Naive thymus-derived CD8-positive, alpha-beta T cell (primary cell): ENCODE data around the gene RHOF. TPM values are rescaled to one million over a fixed set of nuclear protein-coding genes. Genes with fewer than 3 reads are reported as not detected.

Source experiments
- ATAC-seq, 2 donors: fragments of 150-1000 bp; cut with Tn5 transposase in 1 of 2; sonication (Bioruptor Pico), chemical (Tn5 transposase) in 1 of 2; 1 replicate in 1 of 2; 2 replicates in 1 of 2; pipeline ENCODE4 v1.10.0; 2021; ENCODE audit warnings: mild to moderate bottlenecking in 2 of 2, moderate library complexity in 2 of 2
- POLR2A ChIA-PET: fragments of 350-600 bp; sonication (Branson Sonifier 250); formaldehyde crosslinking; loops from one replicate; lab custom pipeline; 2021; ENCODE audit warnings: antibody characterized with exemption; lab: Charles Lee
- DNase-seq, 10 donors: peaks; one replicate each; pipeline versions ENCODE4 v3.0.0 to v3.0.0-alpha.2; 2020 to 2022
- H3K27ac Mint-ChIP-seq, 10 donors: one replicate each; pipeline ENCODE4 v1.8.0; 2020 to 2022; ENCODE audit warnings: mild to moderate bottlenecking in 10 of 10, mixed read lengths in 10 of 10, moderate library complexity in 4 of 10, inconsistent platforms in 1 of 10
- H3K27me3 Mint-ChIP-seq, 5 donors: one replicate each; pipeline ENCODE4 v1.8.0; 2021 to 2022; ENCODE audit warnings: mixed read lengths in 5 of 5
- H3K36me3 Mint-ChIP-seq, 3 donors: one replicate each; pipeline ENCODE4 v1.8.0; 2020 to 2022; ENCODE audit warnings: mixed read lengths in 3 of 3, mild to moderate bottlenecking in 2 of 3, inconsistent platforms in 1 of 3
- H3K4me1 Mint-ChIP-seq, 4 donors: one replicate each; pipeline ENCODE4 v1.8.0; 2021 to 2022; ENCODE audit warnings: mixed read lengths in 4 of 4
- H3K4me3 Mint-ChIP-seq, 10 donors: one replicate each; pipeline ENCODE4 v1.8.0; 2020 to 2022; ENCODE audit warnings: mild to moderate bottlenecking in 10 of 10, mixed read lengths in 10 of 10, moderate library complexity in 6 of 10, inconsistent platforms in 1 of 10
- H3K9me3 Mint-ChIP-seq, 9 donors: one replicate each; pipeline ENCODE4 v1.8.0; 2020 to 2022; ENCODE audit warnings: mixed read lengths in 9 of 9, mild to moderate bottlenecking in 3 of 9, inconsistent platforms in 1 of 9, moderate library complexity in 1 of 9
- polyA plus RNA-seq, 3 donors: library from polyadenylated mRNA; unstranded; fragments of 300-500 nt; fragmentation: Illumina TruSeq; gene quantifications; one replicate each; pipeline ENCODE4 v1.2.3, GENCODE V29; 2021
- total RNA-seq, 8 experiments: library from RNA in 2 of 8; stranded (reverse) in 2 of 8; gene quantifications; one replicate each; pipeline ENCODE4 v1.2.3 and lab custom pipeline; 2021 to 2026

The RHOF gene
- total and polyA plus RNA-seq, 5 experiments from 2014 or later: 79.9 to 178 (median 101) TPM

GRCh38 chr12:121802485-121802842 is 9.0 kb upstream of the RHOF start:
- no peak for DNase-seq
- Mint-ChIP-seq H3K27ac (peak overlapping the region; percentile 99 to 100 (median 99)), H3K4me3 (peak overlapping the region; percentile 90 to 100 (median 96)), H3K36me3 (peaks cover 5 to 34% (median 6%) of the 10 kb centered on the region in 3 donors), H3K9me3 (peaks cover 0 to 2% (median 0%) of the 10 kb centered on the region in 9 donors), H3K4me1 (peaks cover 34 to 46% (median 38%) of the 10 kb centered on the region in 4 donors), H3K27me3 (no peaks in the 10 kb centered on the region)
- ATAC-seq: no peak
- POLR2A ChIA-PET: interaction anchor here (0.8 to 37.3 kb wide), 24 partner anchors 2 to 562 kb away, joined by 3 to 2517 read pairs (median 5); partner anchors contain the start of genes DIABLO, MLXIP, PSMD9 and RHOF

- peaks cover 5 to 33% (median 6%) of the 10 kb centered on the region in 3 donors for H3K36me3 Mint-ChIP-seq
- peak overlapping the region; percentile 99 to 100 (median 99) for H3K27ac Mint-ChIP-seq
- POLR2A ChIA-PET: interaction anchor here (0.5 to 37.3 kb wide), 29 partner anchors 3 to 1509 kb away, joined by 3 to 2517 read pairs (median 5); partner anchors contain the start of genes DIABLO, KNTC1, MLXIP and MPHOSPH9
- peaks cover 0 to 2% (median 0%) of the 10 kb centered on the region in 9 donors for H3K9me3 Mint-ChIP-seq
- H3K27me3 Mint-ChIP-seq: no peaks in the 10 kb centered on the region
- DNase-seq (peak in 9 of 10 donors; percentile 51 to 95 (median 81)), ATAC-seq (peak; percentile 31 to 55)
- peak overlapping the region; percentile 90 to 100 (median 96) for H3K4me3 Mint-ChIP-seq
- peaks cover 33 to 45% (median 38%) of the 10 kb centered on the region in 4 donors for H3K4me1 Mint-ChIP-seq
Measured at GRCh38 chr12:121801595-121802484, 8.4 kb upstream of the RHOF start.

DNA sequence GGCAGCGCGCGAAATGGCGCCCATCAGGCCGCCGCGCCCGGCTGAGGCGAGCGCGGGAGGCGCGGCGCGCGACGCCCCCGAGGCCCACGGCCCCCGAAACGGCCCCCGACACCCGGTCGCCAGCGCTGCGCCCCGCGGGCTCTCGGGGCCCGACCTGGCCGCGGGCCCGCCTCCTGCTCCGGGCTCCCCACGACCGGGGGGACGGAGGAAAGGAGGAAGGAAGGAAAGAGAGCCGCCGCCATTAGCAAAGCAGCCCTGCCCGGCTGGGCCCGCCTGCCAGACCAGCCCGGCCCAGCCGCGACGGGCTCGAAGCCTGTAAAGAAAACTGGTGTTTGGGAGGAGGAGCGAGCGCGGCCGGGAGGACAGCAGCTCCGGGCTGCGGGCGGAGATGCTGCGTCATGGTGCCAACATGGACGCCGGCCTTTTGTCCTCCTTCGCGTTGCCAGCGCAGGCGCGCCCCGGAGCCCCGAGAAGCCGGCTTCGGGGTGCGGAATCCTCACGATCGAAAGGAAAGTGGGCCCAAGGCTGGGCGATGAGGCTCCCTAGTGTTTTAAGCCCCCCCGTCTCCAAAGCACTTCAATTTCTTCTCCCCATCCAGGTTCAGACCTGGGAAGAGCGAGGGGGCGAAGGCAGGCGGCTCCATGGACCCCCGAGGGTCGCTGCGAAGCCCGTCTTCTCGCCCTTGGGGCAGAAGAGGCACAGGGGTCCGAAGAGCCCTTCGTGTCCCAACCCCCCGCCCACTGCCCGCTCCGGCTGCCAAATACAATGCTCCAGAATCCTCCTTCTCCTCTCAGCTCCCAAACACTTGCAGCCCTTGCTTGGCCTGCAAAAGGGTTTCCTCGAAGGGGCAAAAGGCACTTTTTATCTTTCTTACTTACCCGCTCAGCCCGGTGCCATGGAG is 7.5 kb upstream of the RHOF start:
- Mint-ChIP-seq H3K4me3 (peak overlapping the region; percentile 90 to 100 (median 96)), H3K27me3 (no peaks in the 10 kb centered on the region), H3K9me3 (peaks cover 0 to 2% (median 0%) of the 10 kb centered on the region in 9 donors), H3K27ac (peak overlapping the region; percentile 99 to 100 (median 99)), H3K36me3 (peaks cover 4 to 33% (median 5%) of the 10 kb centered on the region in 3 donors), H3K4me1 (peaks cover 33 to 37% (median 35%) of the 10 kb centered on the region in 4 donors)
- ATAC-seq: peak; percentile 3
- POLR2A ChIA-PET: interaction anchor here (0.5 to 37.3 kb wide), 25 partner anchors 4 to 1674 kb away, joined by 3 to 2517 read pairs (median 5); partner anchors contain the start of genes DIABLO, KNTC1, MLXIP and MPHOSPH9
- DNase-seq: peak; percentile 54 to 85 (median 69)

GRCh38 chr12:121799842-121800693 is 6.6 kb upstream of the RHOF start:
- peak in 1 of 2 donors; percentile 4 for ATAC-seq
- POLR2A ChIA-PET: interaction anchor here (0.6 to 37.3 kb wide), 12 partner anchors 5 to 1675 kb away, joined by 3 to 2517 read pairs (median 10); partner anchors contain the start of genes ORAI1, PSMD9, RHOF and SETD1B
- H3K4me1 Mint-ChIP-seq: peaks cover 37 to 42% (median 39%) of the 10 kb centered on the region in 4 donors

DNA sequence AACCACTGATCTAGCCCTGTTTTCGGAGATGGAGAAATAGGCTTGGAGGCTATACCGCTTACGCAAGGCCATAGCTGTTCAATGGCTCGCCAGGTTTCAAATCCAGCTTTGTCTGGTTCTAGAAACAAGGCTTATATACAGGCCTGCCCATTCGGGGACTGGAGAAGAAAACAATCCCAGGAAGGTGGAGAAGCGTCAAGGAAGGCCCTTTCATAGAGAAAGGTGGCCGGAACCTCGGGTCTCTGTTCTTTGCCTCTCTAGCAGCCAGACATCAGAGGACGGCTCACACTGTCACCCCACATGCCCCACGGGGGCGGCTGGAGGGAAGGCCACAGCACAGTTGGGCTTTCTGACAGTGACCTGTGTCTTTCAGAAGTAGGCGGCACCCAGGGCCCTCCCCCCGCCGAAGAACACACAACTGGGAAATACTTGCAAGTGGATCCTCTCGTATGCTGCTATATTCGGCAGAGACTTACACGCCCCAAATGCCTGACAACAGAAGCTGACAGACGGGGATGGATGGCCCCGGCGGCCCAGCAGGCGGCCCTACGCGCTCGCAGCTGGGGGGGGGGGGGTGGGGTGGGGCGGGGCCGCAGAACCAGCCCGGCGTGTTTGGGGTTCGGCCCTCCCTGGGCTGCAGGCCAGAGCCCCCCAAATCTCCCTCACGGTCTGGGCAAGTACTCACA is 5.8 kb upstream of the RHOF start:
- Mint-ChIP-seq H3K36me3 (peaks cover 2 to 37% (median 5%) of the 10 kb centered on the region in 3 donors), H3K4me1 (peaks cover 44 to 50% (median 47%) of the 10 kb centered on the region in 4 donors), H3K27me3 (no peaks in the 10 kb centered on the region), H3K9me3 (peaks cover 0 to 2% (median 0%) of the 10 kb centered on the region in 9 donors), H3K4me3 (peak overlapping the region; percentile 70 to 95 (median 90)), H3K27ac (peak overlapping the region; percentile 89 to 98 (median 95))
- peak in 1 of 2 donors; percentile 11 for ATAC-seq
- DNase-seq: peak; percentile 37 to 84 (median 69)
- POLR2A ChIA-PET: interaction anchor here (0.6 to 37.3 kb wide), 14 partner anchors 5 to 281 kb away, joined by 3 to 2517 read pairs (median 4); partner anchors contain the start of genes PSMD9, RHOF, SETD1B and TMEM120B

More at GRCh38 chr12:121799842-121800693, 6.6 kb upstream of the RHOF start:
- Mint-ChIP-seq H3K4me3 (peak overlapping the region; percentile 70 to 95 (median 88)), H3K36me3 (peaks cover 2 to 35% (median 5%) of the 10 kb centered on the region in 3 donors), H3K27ac (peak overlapping the region; percentile 89 to 97 (median 95)), H3K27me3 (no peaks in the 10 kb centered on the region), H3K9me3 (peaks cover 0 to 2% (median 0%) of the 10 kb centered on the region in 9 donors)
- peak in 9 of 10 donors; percentile 47 to 79 (median 62) for DNase-seq

GRCh38 chr12:121798787-121799155 is 5.3 kb upstream of the RHOF start:
- peaks cover 44 to 55% (median 48%) of the 10 kb centered on the region in 4 donors for H3K4me1 Mint-ChIP-seq
- peak overlapping the region; percentile 70 to 95 (median 90) for H3K4me3 Mint-ChIP-seq
- peaks cover 0 to 2% (median 0%) of the 10 kb centered on the region in 9 donors for H3K9me3 Mint-ChIP-seq
- peak overlapping the region; percentile 89 to 98 (median 95) for H3K27ac Mint-ChIP-seq
- POLR2A ChIA-PET: interaction anchor here (0.6 to 37.3 kb wide), 12 partner anchors 6 to 282 kb away, joined by 3 to 2517 read pairs (median 4); partner anchors contain the start of genes BCL7A, PSMD9, RHOF and SETD1B
- ATAC-seq (no peak), DNase-seq (peak in 1 of 10 donors; percentile 33)
- H3K27me3 Mint-ChIP-seq: no peaks in the 10 kb centered on the region
- peaks cover 2 to 37% (median 5%) of the 10 kb centered on the region in 3 donors for H3K36me3 Mint-ChIP-seq

DNA sequence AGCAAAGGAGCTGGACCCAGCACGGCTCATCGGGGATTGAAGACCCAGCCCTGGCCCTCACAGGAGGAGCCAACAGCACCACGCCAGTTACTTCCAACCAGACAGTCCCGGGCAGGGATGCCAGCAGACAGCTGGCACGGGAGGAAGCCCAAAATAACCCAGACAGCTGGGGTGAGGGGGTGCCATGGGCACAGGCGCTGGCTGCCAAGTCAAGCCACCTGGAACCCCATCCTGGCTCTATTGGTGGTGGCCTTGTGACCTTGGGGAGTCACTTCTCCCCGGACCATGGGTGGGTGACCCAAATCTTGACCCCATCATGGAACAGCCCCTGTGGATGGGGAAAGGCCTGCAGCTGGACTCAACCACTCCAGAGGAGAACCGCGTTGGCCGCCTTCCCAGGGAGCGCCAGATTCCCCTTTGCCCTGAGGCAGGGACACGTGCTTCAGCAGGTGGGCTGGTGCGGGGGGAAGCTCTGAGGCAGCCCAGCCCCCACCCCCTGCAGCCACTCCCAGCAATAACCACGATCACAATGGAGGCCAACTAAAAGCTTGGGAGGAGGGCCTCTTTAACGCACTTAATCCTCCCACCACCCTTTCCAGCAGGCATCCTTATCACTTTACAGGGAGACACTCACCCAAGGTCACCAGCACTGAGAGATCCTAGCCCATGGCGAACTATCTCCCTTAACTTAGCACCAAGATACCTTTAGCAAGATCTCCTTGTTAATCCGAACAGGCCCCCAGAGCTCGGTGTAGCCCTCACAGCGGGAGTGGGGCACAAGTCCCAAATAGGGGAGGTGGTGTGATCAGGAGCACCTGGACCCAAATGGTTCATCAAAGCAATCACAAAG is 4.7 kb upstream of the RHOF start:
- Mint-ChIP-seq H3K27me3 (no peaks in the 10 kb centered on the region), H3K27ac (peak overlapping the region; percentile 89 to 98 (median 95)), H3K9me3 (peaks cover 0 to 2% (median 0%) of the 10 kb centered on the region in 9 donors), H3K4me3 (peak overlapping the region; percentile 70 to 95 (median 90)), H3K4me1 (peaks cover 44 to 55% (median 48%) of the 10 kb centered on the region in 4 donors), H3K36me3 (peaks cover 2 to 37% (median 5%) of the 10 kb centered on the region in 3 donors)
- POLR2A ChIA-PET: interaction anchor here (0.6 to 37.3 kb wide), 13 partner anchors 6 to 282 kb away, joined by 3 to 2517 read pairs (median 5); partner anchors contain the start of genes BCL7A, PSMD9, RHOF and SETD1B
- no peak for ATAC-seq
- peak in 1 of 10 donors; percentile 33 for DNase-seq

DNA sequence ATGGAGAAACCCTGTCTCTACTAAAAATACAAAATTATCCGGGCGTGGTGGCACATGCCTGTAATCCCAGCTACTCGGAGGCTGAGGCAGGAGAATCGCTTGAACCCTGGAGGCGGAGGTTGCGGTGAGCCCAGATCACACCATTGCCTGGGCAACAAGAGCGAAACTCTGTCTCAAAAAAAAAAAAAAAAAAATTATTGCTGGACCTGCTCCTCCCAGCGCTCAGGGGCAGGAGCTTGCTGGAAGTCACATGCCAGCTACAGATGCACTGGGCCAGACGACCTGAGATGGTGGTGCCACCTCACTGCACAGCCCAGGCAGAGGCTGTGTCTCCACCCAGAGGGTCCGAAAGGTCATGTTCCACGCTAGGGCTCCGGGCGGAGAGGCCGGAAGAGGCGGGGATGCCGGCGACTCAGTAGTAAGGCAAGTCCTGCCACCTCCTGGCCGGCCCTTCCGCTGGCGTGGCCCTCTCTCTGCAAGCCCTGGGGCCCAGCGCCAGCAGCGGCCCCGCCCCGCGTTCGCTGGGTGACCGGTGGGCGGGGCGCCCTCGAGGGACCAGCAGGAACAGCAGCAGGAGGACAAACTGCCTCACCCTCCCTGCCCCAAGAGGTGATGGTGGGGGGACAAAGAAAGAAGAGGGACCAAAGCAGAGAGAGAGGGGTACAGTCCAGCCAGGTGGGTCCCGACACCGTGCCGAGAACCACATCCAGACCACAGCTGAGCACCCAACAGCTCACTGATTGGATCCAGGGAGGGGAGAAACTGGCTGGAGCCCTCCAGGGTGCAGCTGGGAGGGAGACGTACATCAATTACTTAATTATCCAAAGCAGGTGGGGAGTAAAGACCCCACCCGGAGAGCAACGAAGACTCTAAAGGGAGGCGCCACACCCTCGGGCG is 3.6 kb upstream of the RHOF start:
- Mint-ChIP-seq H3K36me3 (peaks cover 5 to 42% (median 6%) of the 10 kb centered on the region in 3 donors), H3K27ac (peak overlapping the region; percentile 78 to 98 (median 95))

More for the DNA sequence above, 3.6 kb upstream of the RHOF start:
- Mint-ChIP-seq H3K27me3 (no peaks in the 10 kb centered on the region), H3K4me3 (peak overlapping the region; percentile 70 to 91 (median 87)), H3K9me3 (peaks cover 0 to 2% (median 0%) of the 10 kb centered on the region in 9 donors), H3K4me1 (peaks cover 43 to 56% (median 49%) of the 10 kb centered on the region in 4 donors)
- ATAC-seq (no peak), DNase-seq (no peak)
- POLR2A ChIA-PET: interaction anchor here (0.7 to 37.3 kb wide), 9 partner anchors 8 to 1178 kb away, joined by 3 to 2517 read pairs (median 12); partner anchors contain the start of genes OGFOD2, PSMD9, RHOF and SETD1B
